Large intestine (tissue), 3 donors: ENCODE results near the gene TMEM169. TPM values are rescaled to one million over a fixed set of nuclear protein-coding genes. Genes with fewer than 3 reads are reported as not detected.

Experiments used
- DNase-seq, 2 donors: peaks; one replicate each; pipeline versions ENCODE4 v3.0.0 to v3.0.0-alpha.2; 2013
- H3K27ac ChIP-seq: one replicate; pipeline ENCODE4 v1.5.1; 2013; ENCODE audit warnings: low read length
- H3K27me3 ChIP-seq: 2 replicates; pipeline ENCODE4 v1.6.1; 2013; ENCODE audit warnings: low read length; ENCODE audit not compliant: control insufficient read depth, insufficient read depth
- H3K36me3 ChIP-seq: 2 replicates; pipeline ENCODE4 v1.6.1; 2013; ENCODE audit warnings: low read length; ENCODE audit not compliant: control insufficient read depth, insufficient read depth
- H3K4me1 ChIP-seq: one replicate; pipeline ENCODE4 v1.6.1; 2013; ENCODE audit warnings: low read length; ENCODE audit not compliant: control insufficient read depth, insufficient read depth
- H3K4me3 ChIP-seq: one replicate; pipeline ENCODE4 v1.5.1; 2013; ENCODE audit warnings: low read length
- H3K9me3 ChIP-seq: one replicate; pipeline ENCODE4 v1.6.1; 2013; ENCODE audit warnings: mild to moderate bottlenecking, low read depth, low read length, moderate library complexity; ENCODE audit not compliant: control insufficient read depth
- WGBS: methylation state at CpG from one replicate; pipeline ENCODE4 v1.1.5; 2013; ENCODE audit warnings: low lambda C conversion rate; ENCODE audit not compliant: insufficient coverage; 5-methylcytosine and 5-hydroxymethylcytosine counted together
- polyA plus RNA-seq: library from polyadenylated mRNA; unstranded; fragments of 120-200 nt; gene quantifications from one replicate; pipeline ENCODE4 v1.2.1, GENCODE V29; 2013

Gene TMEM169
- polyA plus RNA-seq, 1 donor = 4.1 TPM

- no peak overlapping the region for H3K4me3 ChIP-seq
- no peaks in the 10 kb centered on the region for H3K4me1 ChIP-seq
- 100% methylated on average over 1 of the region's 4 CpGs for WGBS
- peaks cover 74% of the 10 kb centered on the region for H3K36me3 ChIP-seq
- H3K27me3 ChIP-seq = no peaks in the 10 kb centered on the region
- H3K9me3 ChIP-seq = no peaks in the 10 kb centered on the region
- H3K27ac ChIP-seq = no peak overlapping the region
- no peak for DNase-seq
Observed at GRCh38 chr2:216144857-216145256, 63.1 kb downstream of the TMEM169 start.

- Histone ChIP-seq H3K4me3 (no peak overlapping the region), H3K4me1 (no peaks in the 10 kb centered on the region), H3K9me3 (no peaks in the 10 kb centered on the region), H3K36me3 (peaks cover 75% of the 10 kb centered on the region), H3K27me3 (no peaks in the 10 kb centered on the region), H3K27ac (no peak overlapping the region)
- DNase-seq = no peak
- WGBS = 79% methylated on average over 2 of the region's 4 CpGs
Observed at GRCh38 chr2:216146573-216146972, 64.9 kb downstream of the TMEM169 start.

- H3K4me3 ChIP-seq = no peak overlapping the region
- WGBS = no CpG with 5 or more reads among the region's 5 CpGs
- peaks cover 76% of the 10 kb centered on the region for H3K36me3 ChIP-seq
- H3K9me3 ChIP-seq = no peaks in the 10 kb centered on the region
- H3K4me1 ChIP-seq = no peaks in the 10 kb centered on the region
- H3K27ac ChIP-seq = no peak overlapping the region
- H3K27me3 ChIP-seq = no peaks in the 10 kb centered on the region
- DNase-seq = no peak
Observed at GRCh38 chr2:216147172-216148131, 65.7 kb downstream of the TMEM169 start.

- DNase-seq = no peak
- H3K27me3 ChIP-seq = no peaks in the 10 kb centered on the region
- WGBS = no CpG with 5 or more reads among the region's 4 CpGs
- H3K9me3 ChIP-seq = no peaks in the 10 kb centered on the region
- H3K36me3 ChIP-seq = peaks cover 78% of the 10 kb centered on the region
- H3K27ac ChIP-seq = no peak overlapping the region
- H3K4me1 ChIP-seq = no peaks in the 10 kb centered on the region
- no peak overlapping the region for H3K4me3 ChIP-seq
Observed at GRCh38 chr2:216148983-216149382, 67.3 kb downstream of the TMEM169 start.

- no peak overlapping the region for H3K27ac ChIP-seq
- no peaks in the 10 kb centered on the region for H3K9me3 ChIP-seq
- WGBS = no CpG with 5 or more reads among the region's 5 CpGs
- no peak for DNase-seq
- H3K36me3 ChIP-seq = peaks cover 77% of the 10 kb centered on the region
- H3K4me1 ChIP-seq = no peaks in the 10 kb centered on the region
- no peak overlapping the region for H3K4me3 ChIP-seq
- no peaks in the 10 kb centered on the region for H3K27me3 ChIP-seq
Observed at GRCh38 chr2:216149741-216150140, 68.0 kb downstream of the TMEM169 start.

GRCh38 chr2:216151313-216152025 lies 69.8 kb downstream of the TMEM169 start:
- H3K36me3 ChIP-seq = peaks cover 84% of the 10 kb centered on the region
- H3K27me3 ChIP-seq = no peaks in the 10 kb centered on the region
- no CpG with 5 or more reads among the region's 7 CpGs for WGBS

More at GRCh38 chr2:216151313-216152025, 69.8 kb downstream of the TMEM169 start:
- Histone ChIP-seq H3K4me1 (no peaks in the 10 kb centered on the region), H3K27ac (no peak overlapping the region), H3K9me3 (no peaks in the 10 kb centered on the region), H3K4me3 (no peak overlapping the region)
- no peak for DNase-seq

Other genes with a start within 250 kb of the TMEM169 start
- 5.5 TPM for gene MREG, start 68.4 kb upstream of the TMEM169 start, polyA plus RNA-seq
- gene PECR, start 110 bp upstream of the TMEM169 start, polyA plus RNA-seq = 34.5 TPM
- 192 TPM for gene XRCC5, start 27.4 kb downstream of the TMEM169 start, polyA plus RNA-seq